Panc1 (cell line): Measurements from ENCODE around the gene DCXR. TPM values are rescaled to one million over a fixed set of nuclear protein-coding genes. Genes with fewer than 3 reads are reported as not detected.

Experiments used
- ATAC-seq: fragments of 200-7000 bp; cut with Tn5 transposase; 2 replicates; pipeline ENCODE4 v1.9.1; 2020; ENCODE audit warnings: mild to moderate bottlenecking, moderate library complexity
- BruUV-seq: library from RNA; stranded (reverse); fragments of 400-500 nt; replicated peaks from 2 replicates; lab custom pipeline; 2021; lab: Mats Ljungman, UMichigan
- CTCF ChIA-PET: fragments of 300-600 bp; sonication (Branson Sonifier 250); formaldehyde crosslinking; loops from one replicate; lab custom pipeline; 2022; ENCODE audit warnings: antibody characterized with exemption; lab: Charles Lee
- POLR2A ChIA-PET: fragments of 300-600 bp; sonication (Branson Sonifier 250); formaldehyde crosslinking; loops from one replicate; lab custom pipeline; 2022; ENCODE audit warnings: antibody characterized with exemption; lab: Charles Lee
- DNase-seq: peaks from one replicate; pipeline ENCODE4 v3.0.0-alpha.2; 2010; ENCODE audit warnings: low read depth, low spot score
- H3K27ac ChIP-seq: 2 replicates; pipeline ENCODE4 v1.5.1; 2011; ENCODE audit warnings: mild to moderate bottlenecking, low read length, inconsistent platforms
- H3K27me3 ChIP-seq: fragments of 200-500 bp; sonication (Bioruptor generic); 2 replicates; pipeline ENCODE4 v1.6.0; 2014; ENCODE audit warnings: low read length, inconsistent platforms; ENCODE audit not compliant: control insufficient read depth, insufficient read depth
- H3K36me3 ChIP-seq: fragments of 200-500 bp; sonication (Bioruptor generic); 2 replicates; pipeline ENCODE4 v1.5.1; 2014; ENCODE audit warnings: inconsistent platforms, mild to moderate bottlenecking, low read length, moderate library complexity; ENCODE audit not compliant: control insufficient read depth, insufficient read depth
- H3K4me1 ChIP-seq: 2 replicates; pipeline ENCODE4 v1.5.1; 2011; ENCODE audit warnings: inconsistent platforms, mild to moderate bottlenecking, low read length, moderate library complexity; ENCODE audit not compliant: control insufficient read depth, insufficient read depth
- H3K4me3 ChIP-seq, 2 experiments: 2 replicates each; pipeline ENCODE4 v1.5.1; 2011 to 2012; ENCODE audit warnings: low read depth in 2 of 2, low read length in 2 of 2, mild to moderate bottlenecking in 2 of 2, inconsistent platforms in 1 of 2, moderate library complexity in 1 of 2
- H3K9me3 ChIP-seq: fragments of 200-500 bp; sonication (Bioruptor generic); 2 replicates; pipeline ENCODE4 v1.5.1; 2014; ENCODE audit warnings: low read depth, mild to moderate bottlenecking, inconsistent platforms, low read length, moderate library complexity; ENCODE audit not compliant: control insufficient read depth, insufficient read depth
- POLR2AphosphoS5 ChIP-seq: IDR thresholded peaks from 2 replicates; pipeline ENCODE4 v1.6.1; 2012; ENCODE audit warnings: mild to moderate bottlenecking, low read depth, low read length, moderate library complexity
- SIN3A ChIP-seq: IDR thresholded peaks from 2 replicates; pipeline ENCODE4 v1.6.1; 2012; ENCODE audit warnings: low read depth, mild to moderate bottlenecking, low read length, moderate library complexity, borderline replicate concordance; ENCODE audit not compliant: insufficient read depth
- TCF7L2 ChIP-seq: IDR thresholded peaks from 2 replicates; pipeline ENCODE4 v1.6.1; 2011; ENCODE audit warnings: mild to moderate bottlenecking, low read depth, low read length, inconsistent platforms
- in situ Hi-C: cut with HindIII; loops from 2 replicates; pipeline ENCODE4 v1.10.0; 2016; ENCODE audit warnings: low sequenced_read_pairs, low pct_unique_long_range_greater_than_20kb
- intact Hi-C: fragments of 100-400 bp; cut with micrococcal nuclease; formaldehyde crosslinking; loops from one replicate; pipeline ENCODE4 v1.10.0; 2022; ENCODE audit not compliant: unreplicated experiment
- total RNA-seq: library from RNA; stranded (reverse); gene quantifications from one replicate; pipeline ENCODE4 v1.2.1, GENCODE V29; 2021; ENCODE audit not compliant: unreplicated experiment
- TF ChIP-seq, protein P1 (sequence below), 2 experiments: IDR thresholded peaks; 2 replicates each; pipeline ENCODE4 v1.6.1; 2011 to 2012; ENCODE audit warnings: low read depth in 2 of 2, control low read depth in 1 of 2, low read length in 1 of 2, mild to moderate bottlenecking in 1 of 2, moderate library complexity in 1 of 2; ENCODE audit not compliant: insufficient read depth in 1 of 2
- TF ChIP-seq, protein P2 (sequence below): fragments of 450-650 bp; IDR thresholded peaks from 2 replicates; pipeline ENCODE4 v1.5.1; 2017; ENCODE audit warnings: mild to moderate bottlenecking

The DCXR gene
- total RNA-seq, 1 experiment from 2014 or later: 128 TPM

DNA sequence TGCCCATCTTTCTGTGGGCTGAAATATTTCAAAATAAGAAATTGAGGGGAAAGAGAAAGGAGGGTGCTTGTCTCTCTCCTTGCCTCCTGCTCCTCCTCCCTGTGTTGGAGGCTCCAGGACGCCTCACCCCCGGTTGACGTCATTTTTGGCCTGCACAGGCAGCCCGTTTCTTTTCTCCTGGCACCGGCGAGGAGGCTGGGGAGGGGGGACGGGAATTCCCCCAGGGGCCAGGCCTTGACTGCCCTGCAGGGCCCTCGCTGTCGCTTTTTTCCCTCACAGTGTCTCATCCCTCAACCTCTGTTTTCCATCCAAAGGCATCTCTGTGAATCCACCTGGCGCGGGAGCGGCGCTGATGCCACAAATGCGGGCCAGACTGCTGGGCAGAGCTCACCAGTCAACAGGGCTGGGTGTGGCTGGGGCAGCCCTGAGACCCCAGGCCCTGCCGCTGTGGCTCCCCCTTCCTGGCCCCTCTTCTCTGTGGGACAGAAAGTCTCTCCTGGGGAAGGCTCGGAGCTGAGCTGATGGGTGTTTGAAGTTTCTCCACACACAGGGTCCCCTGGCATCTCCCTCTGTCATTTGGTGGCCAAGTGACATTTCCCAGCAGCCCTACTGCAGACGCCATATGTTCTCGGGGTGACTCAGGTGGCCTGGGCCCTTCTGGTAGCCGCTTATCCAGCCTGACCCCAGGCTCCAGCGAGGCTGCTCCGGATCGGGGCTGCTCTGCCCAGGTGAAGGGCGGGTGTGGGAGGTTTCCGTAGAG lies 30.8 kb downstream of the DCXR start:
- TF ChIP-seq POLR2AphosphoS5 (no peak), TCF7L2 (no peak)
- TF ChIP-seq, protein P1, sequence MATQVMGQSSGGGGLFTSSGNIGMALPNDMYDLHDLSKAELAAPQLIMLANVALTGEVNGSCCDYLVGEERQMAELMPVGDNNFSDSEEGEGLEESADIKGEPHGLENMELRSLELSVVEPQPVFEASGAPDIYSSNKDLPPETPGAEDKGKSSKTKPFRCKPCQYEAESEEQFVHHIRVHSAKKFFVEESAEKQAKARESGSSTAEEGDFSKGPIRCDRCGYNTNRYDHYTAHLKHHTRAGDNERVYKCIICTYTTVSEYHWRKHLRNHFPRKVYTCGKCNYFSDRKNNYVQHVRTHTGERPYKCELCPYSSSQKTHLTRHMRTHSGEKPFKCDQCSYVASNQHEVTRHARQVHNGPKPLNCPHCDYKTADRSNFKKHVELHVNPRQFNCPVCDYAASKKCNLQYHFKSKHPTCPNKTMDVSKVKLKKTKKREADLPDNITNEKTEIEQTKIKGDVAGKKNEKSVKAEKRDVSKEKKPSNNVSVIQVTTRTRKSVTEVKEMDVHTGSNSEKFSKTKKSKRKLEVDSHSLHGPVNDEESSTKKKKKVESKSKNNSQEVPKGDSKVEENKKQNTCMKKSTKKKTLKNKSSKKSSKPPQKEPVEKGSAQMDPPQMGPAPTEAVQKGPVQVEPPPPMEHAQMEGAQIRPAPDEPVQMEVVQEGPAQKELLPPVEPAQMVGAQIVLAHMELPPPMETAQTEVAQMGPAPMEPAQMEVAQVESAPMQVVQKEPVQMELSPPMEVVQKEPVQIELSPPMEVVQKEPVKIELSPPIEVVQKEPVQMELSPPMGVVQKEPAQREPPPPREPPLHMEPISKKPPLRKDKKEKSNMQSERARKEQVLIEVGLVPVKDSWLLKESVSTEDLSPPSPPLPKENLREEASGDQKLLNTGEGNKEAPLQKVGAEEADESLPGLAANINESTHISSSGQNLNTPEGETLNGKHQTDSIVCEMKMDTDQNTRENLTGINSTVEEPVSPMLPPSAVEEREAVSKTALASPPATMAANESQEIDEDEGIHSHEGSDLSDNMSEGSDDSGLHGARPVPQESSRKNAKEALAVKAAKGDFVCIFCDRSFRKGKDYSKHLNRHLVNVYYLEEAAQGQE (IDR thresholded peaks at IDR 0.05; ENCODE audit: insufficient read depth in 1 of 2, low read depth in 2 of 2, low read length in 1 of 2): no peak
- TF ChIP-seq, protein P2, sequence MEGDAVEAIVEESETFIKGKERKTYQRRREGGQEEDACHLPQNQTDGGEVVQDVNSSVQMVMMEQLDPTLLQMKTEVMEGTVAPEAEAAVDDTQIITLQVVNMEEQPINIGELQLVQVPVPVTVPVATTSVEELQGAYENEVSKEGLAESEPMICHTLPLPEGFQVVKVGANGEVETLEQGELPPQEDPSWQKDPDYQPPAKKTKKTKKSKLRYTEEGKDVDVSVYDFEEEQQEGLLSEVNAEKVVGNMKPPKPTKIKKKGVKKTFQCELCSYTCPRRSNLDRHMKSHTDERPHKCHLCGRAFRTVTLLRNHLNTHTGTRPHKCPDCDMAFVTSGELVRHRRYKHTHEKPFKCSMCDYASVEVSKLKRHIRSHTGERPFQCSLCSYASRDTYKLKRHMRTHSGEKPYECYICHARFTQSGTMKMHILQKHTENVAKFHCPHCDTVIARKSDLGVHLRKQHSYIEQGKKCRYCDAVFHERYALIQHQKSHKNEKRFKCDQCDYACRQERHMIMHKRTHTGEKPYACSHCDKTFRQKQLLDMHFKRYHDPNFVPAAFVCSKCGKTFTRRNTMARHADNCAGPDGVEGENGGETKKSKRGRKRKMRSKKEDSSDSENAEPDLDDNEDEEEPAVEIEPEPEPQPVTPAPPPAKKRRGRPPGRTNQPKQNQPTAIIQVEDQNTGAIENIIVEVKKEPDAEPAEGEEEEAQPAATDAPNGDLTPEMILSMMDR: no peak
- in situ Hi-C loops: no loop called here
- Histone ChIP-seq H3K27me3 (no peaks in the 10 kb centered on the region), H3K9me3 (no peaks in the 10 kb centered on the region), H3K4me3 (no peak overlapping the region), H3K27ac (no peak overlapping the region), H3K4me1 (peaks cover 46% of the 10 kb centered on the region), H3K36me3 (no peaks in the 10 kb centered on the region)
- intact Hi-C loops: no loop called here
- ChIA-PET POLR2A (no interaction called here), CTCF (no interaction called here)
- TSS peak; percentile 76 for BruUV-seq
- DNase-seq (no peak), ATAC-seq (no peak)

DNA sequence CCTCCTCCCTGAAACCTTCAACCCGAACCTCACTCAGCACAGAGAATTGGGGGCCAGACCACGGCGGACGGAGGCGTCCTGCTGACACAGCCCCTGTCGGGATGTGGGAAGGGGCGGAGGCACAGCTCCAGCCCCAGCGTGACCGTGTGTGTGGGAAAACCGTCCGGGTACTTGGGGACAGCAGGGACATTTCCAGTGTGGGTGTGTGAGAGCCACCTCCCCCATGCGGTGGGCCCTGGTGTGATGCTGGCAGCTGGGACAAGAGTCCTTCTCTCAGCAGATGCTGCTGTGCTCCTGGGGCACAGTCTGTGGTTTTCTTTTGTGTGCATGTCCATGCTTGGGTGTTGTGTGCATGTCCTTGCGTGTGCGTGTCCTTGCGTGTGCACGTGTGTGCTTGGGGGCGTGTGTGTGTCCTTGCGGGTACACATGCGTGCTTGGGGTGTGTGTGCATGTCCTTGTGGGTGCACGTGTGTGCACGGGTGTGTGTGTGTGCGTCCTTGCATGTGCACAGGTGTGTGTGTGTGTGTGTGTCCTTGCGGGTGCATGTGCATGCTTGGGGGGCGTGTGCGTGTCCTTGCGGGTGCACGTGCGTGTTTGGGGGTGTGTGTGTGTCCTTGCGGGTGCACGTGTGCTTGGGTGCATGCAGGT lies 31.7 kb downstream of the DCXR start:
- no peaks in the 10 kb centered on the region for H3K9me3 ChIP-seq

More for the DNA sequence above, 31.7 kb downstream of the DCXR start:
- BruUV-seq: no TSS peak
- intact Hi-C loops (no loop called here), in situ Hi-C loops (no loop called here)
- TF ChIP-seq POLR2AphosphoS5 (no peak), SIN3A (no peak)
- TF ChIP-seq, protein P2: no peak
- TF ChIP-seq, protein P1 (IDR thresholded peaks at IDR 0.05; ENCODE audit: insufficient read depth in 1 of 2, low read depth in 2 of 2, low read length in 1 of 2): no peak
- DNase-seq: no peak
- ATAC-seq: no peak
- Histone ChIP-seq H3K36me3 (no peaks in the 10 kb centered on the region), H3K27ac (no peak overlapping the region), H3K4me3 (no peak overlapping the region), H3K27me3 (no peaks in the 10 kb centered on the region), H3K4me1 (peaks cover 46% of the 10 kb centered on the region)
- ChIA-PET CTCF (no interaction called here), POLR2A (no interaction called here)
